HG03342 (cell line): ENCODE measurements around the gene NR0B2.
"Not testable (repeated sequence)": the region's sequence is repeated elsewhere in the genome, so short reads cannot be mapped to it uniquely, and the experiment has no call there.

Experiments
- ATAC-seq: cut with Tn5 transposase; IDR thresholded peaks from one replicate; pipeline ENCODE4 v1.9.1; 2021; ENCODE audit warnings: mild to moderate bottlenecking, moderate library complexity; ENCODE audit not compliant: unreplicated experiment

Gene NR0B2

GRCh38 chr1:26894263-26894662, 19.5 kb downstream of the NR0B2 start:
- ATAC-seq: no peak

- ATAC-seq: peak; percentile 18
Measured at GRCh38 chr1:26890467-26890796, 23.3 kb downstream of the NR0B2 start.

GRCh38 chr1:26889551-26890466, 24.0 kb downstream of the NR0B2 start, which contains the start of gene GPN2:
Gene GPN2, minus strand, starts transcription at chr1:26890283. Its CDS starts 187 bp downstream, at chr1:26890096.
- peak; percentile 85 for ATAC-seq

GRCh38 chr1:26888231-26888630, 25.5 kb downstream of the NR0B2 start:
- no peak for ATAC-seq

- ATAC-seq: no peak
Measured at GRCh38 chr1:26887125-26887524, 26.6 kb downstream of the NR0B2 start.

- no peak for ATAC-seq
Measured at GRCh38 chr1:26882696-26883463, 30.9 kb downstream of the NR0B2 start.

- not testable (repeated sequence) for ATAC-seq
Measured at GRCh38 chr1:26881611-26882010, 32.2 kb downstream of the NR0B2 start.

- ATAC-seq: no peak
Measured at GRCh38 chr1:26879793-26880192, 34.0 kb downstream of the NR0B2 start.

GRCh38 chr1:26877326-26877725, 36.4 kb downstream of the NR0B2 start:
- ATAC-seq: no peak

GRCh38 chr1:26874896-26875295, 38.9 kb downstream of the NR0B2 start:
- ATAC-seq: no peak

- not testable (repeated sequence) for ATAC-seq
Measured at GRCh38 chr1:26873097-26873496, 40.7 kb downstream of the NR0B2 start.

- peak; percentile 92 for ATAC-seq
Measured at GRCh38 chr1:26864610-26865480, 48.9 kb downstream of the NR0B2 start.

- no peak for ATAC-seq
Measured at GRCh38 chr1:26863685-26864077, 50.1 kb downstream of the NR0B2 start.

- ATAC-seq: no peak
Measured at GRCh38 chr1:26862781-26863684, 50.7 kb downstream of the NR0B2 start, which contains the start of gene SFN. Gene SFN, plus strand, starts transcription at chr1:26863149. Its CDS starts 64 bp downstream, at chr1:26863213.

- no peak for ATAC-seq
Measured at GRCh38 chr1:26861889-26862378, 51.8 kb downstream of the NR0B2 start.
